Heart left ventricle (tissue), 16 donors: ENCODE results near the gene COMMD9. TPM values are rescaled to one million over a fixed set of nuclear protein-coding genes. Genes with fewer than 3 reads are reported as not detected.

Experiments
- ATAC-seq, 4 donors: fragments of 200-7000 bp; cut with Tn5 transposase; one replicate each; pipeline ENCODE4 v1.9.1; 2020 to 2022; ENCODE audit warnings: moderate library complexity in 4 of 4, mild to moderate bottlenecking in 3 of 4, moderate number of reproducible peaks in 1 of 4
- DNase-seq, 5 donors: peaks; one replicate each; pipeline ENCODE4 v3.0.0-alpha.2; 2020
- H3K27ac ChIP-seq, 12 donors: fragments of 200-600 bp; sonication (generic) in 4 of 12; one replicate each; pipeline versions ENCODE4 v1.5.0 to v1.8.0; 2016 to 2022; ENCODE audit warnings: mild to moderate bottlenecking in 2 of 12
- H3K27me3 ChIP-seq, 9 donors: fragments of 200-600 bp; sonication (generic) in 2 of 9; one replicate each; pipeline versions ENCODE4 v1.5.1 to v1.8.0; 2016 to 2022; ENCODE audit warnings: mild to moderate bottlenecking in 3 of 9
- H3K36me3 ChIP-seq, 9 donors: fragments of 200-600 bp; sonication (generic) in 2 of 9; one replicate each; pipeline versions ENCODE4 v1.5.0 to v1.8.0; 2018 to 2022; ENCODE audit warnings: mild to moderate bottlenecking in 2 of 9
- H3K4me1 ChIP-seq, 12 donors: fragments of 200-600 bp; sonication (generic) in 4 of 12; one replicate each; pipeline versions ENCODE4 v1.5.0 to v1.8.0; 2016 to 2022; ENCODE audit warnings: mild to moderate bottlenecking in 3 of 12
- H3K4me3 ChIP-seq, 12 donors: fragments of 200-600 bp; sonication (generic) in 4 of 12; one replicate each; pipeline versions ENCODE4 v1.5.0 to v1.8.0; 2017 to 2022; ENCODE audit warnings: mild to moderate bottlenecking in 9 of 12, moderate library complexity in 4 of 12
- H3K9me3 ChIP-seq, 12 donors: fragments of 200-600 bp; sonication (generic) in 4 of 12; one replicate each; pipeline versions ENCODE4 v1.5.0 to v1.8.0; 2016 to 2022; ENCODE audit warnings: mild to moderate bottlenecking in 1 of 12
- POLR2A ChIP-seq, 2 donors: fragments of 450-650 bp; IDR thresholded peaks; one replicate each; pipeline ENCODE4 v1.6.1; 2017; ENCODE audit warnings: antibody characterized with exemption in 2 of 2, mild to moderate bottlenecking in 2 of 2, moderate library complexity in 2 of 2
- WGBS, 4 donors: extraction: QIAGEN DNeasy Blood & Tissue Kit in 2 of 4; methylation state at CpG; one replicate each; pipeline versions ENCODE4 v1.1.5 to v1.1.7; 2013 to 2018; 5-methylcytosine and 5-hydroxymethylcytosine counted together
- intact Hi-C, 10 donors: fragments of 100-400 bp; cut with DNase I; formaldehyde crosslinking; loops; one replicate each; pipeline versions ENCODE4 v1.11.1 to v1.14.2; 2022
- polyA plus RNA-seq, 2 donors: library from polyadenylated mRNA; stranded (reverse); fragments of 200-250 nt; gene quantifications; one replicate each; pipeline ENCODE4 v1.2.3, GENCODE V29; 2013
- total RNA-seq, 9 donors: library from RNA; depleted of rRNA in 2 of 9; stranded (reverse); fragments of >200 nt in 2 of 9; fragmentation: NEBNext Ultra II Directional in 3 of 9; extraction: Animal tissue kit (Norgen Biotek cat#: 25700) in 3 of 9; gene quantifications; one replicate each; pipeline versions ENCODE4 v1.1.0 to v1.2.4, GENCODE V29; 2016 to 2023
- TF ChIP-seq, protein P1 (sequence below), 12 donors: fragments of 200-600 bp; sonication (generic) in 4 of 12; IDR thresholded peaks; one replicate each; pipeline versions ENCODE4 v1.5.0 to v1.8.0; 2018 to 2022; ENCODE audit warnings: antibody characterized with exemption in 12 of 12, mild to moderate bottlenecking in 5 of 12
- donor health status: ischemic (EF 13 %, LVEDD 7.1; RV severe dilation, severe dysfunction).
- donor health status: healthy with polysubstance abuse.
- donor health status: DM: no; HTN: yes; CAD: no.
- donor health status: DM: no; HTN: no; CAD: no.
- donor health status: ischemic (EF 25% LVEDD 6.9; RV normal size, moderate dysfunction).
- donor health status: ischemic (EF 25% LVEDD 5.7; RV mildly dilated, moderate dysfunction).
- donor health status: healthy.
- donor health status: DM: yes; HTN: yes; CAD: no.
- donor health status: ischemic (EF 35%, LVEDD 5.7; RV mildly dilated, moderate dysfunction).
- donor health status: nonischemic (EF 11% LVEDD 7.7; RV severe dilation, severe dysfunction).
- donor health status: DM: yes; HTN: yes; CAD: no.
- donor health status: PGD.
- donor health status: ischemic (EF 29% LVEDD 5.4; RV normal size, mild dysfunction).
- donor health status: nonischemic (EF 23%, LVEDD 6.1; RV moderate dilation, normal function).

Gene COMMD9
- total and polyA plus RNA-seq, 11 donors: 39.0 to 92.4 (median 51.6) TPM

GRCh38 chr11:36306888-36307287 lies 17.7 kb upstream of the COMMD9 start:
- 43 to 48% (median 44%) methylated on average over 3 of the region's 3 CpGs for WGBS, 4 donors
- ATAC-seq: no peak
- DNase-seq: no peak
- TF ChIP-seq, protein P1, sequence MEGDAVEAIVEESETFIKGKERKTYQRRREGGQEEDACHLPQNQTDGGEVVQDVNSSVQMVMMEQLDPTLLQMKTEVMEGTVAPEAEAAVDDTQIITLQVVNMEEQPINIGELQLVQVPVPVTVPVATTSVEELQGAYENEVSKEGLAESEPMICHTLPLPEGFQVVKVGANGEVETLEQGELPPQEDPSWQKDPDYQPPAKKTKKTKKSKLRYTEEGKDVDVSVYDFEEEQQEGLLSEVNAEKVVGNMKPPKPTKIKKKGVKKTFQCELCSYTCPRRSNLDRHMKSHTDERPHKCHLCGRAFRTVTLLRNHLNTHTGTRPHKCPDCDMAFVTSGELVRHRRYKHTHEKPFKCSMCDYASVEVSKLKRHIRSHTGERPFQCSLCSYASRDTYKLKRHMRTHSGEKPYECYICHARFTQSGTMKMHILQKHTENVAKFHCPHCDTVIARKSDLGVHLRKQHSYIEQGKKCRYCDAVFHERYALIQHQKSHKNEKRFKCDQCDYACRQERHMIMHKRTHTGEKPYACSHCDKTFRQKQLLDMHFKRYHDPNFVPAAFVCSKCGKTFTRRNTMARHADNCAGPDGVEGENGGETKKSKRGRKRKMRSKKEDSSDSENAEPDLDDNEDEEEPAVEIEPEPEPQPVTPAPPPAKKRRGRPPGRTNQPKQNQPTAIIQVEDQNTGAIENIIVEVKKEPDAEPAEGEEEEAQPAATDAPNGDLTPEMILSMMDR (IDR thresholded peaks at IDR 0.05): peak in 8 of 12 donors; percentile 10 to 46 (median 32)
- no peak for TF ChIP-seq POLR2A (IDR thresholded peaks at IDR 0.05)
- no peaks in the 10 kb centered on the region for H3K36me3 ChIP-seq
- H3K4me3 ChIP-seq: no peak overlapping the region
- no peak overlapping the region for H3K27ac ChIP-seq
- peaks cover 0 to 20% (median 0%) of the 10 kb centered on the region in 12 donors for H3K4me1 ChIP-seq
- intact Hi-C loops: loop anchor here in 5 of 10 donors (5.0 to 10.0 kb wide), 3 partner anchors 68 to 185 kb away; no protein-coding TSS in a partner anchor
- no peaks in the 10 kb centered on the region for H3K9me3 ChIP-seq
- no peaks in the 10 kb centered on the region for H3K27me3 ChIP-seq

- DNase-seq (no peak), ATAC-seq (no peak)
- Histone ChIP-seq H3K36me3 (no peaks in the 10 kb centered on the region), H3K27ac (no peak overlapping the region), H3K27me3 (no peaks in the 10 kb centered on the region), H3K4me3 (no peak overlapping the region), H3K9me3 (no peaks in the 10 kb centered on the region), H3K4me1 (peaks cover 0 to 20% (median 3%) of the 10 kb centered on the region in 12 donors)
- 23 to 39% (median 36%) methylated on average over 1 of the region's 1 CpG for WGBS, 4 donors
- no peak for TF ChIP-seq POLR2A (IDR thresholded peaks at IDR 0.05)
- TF ChIP-seq, protein P1 (IDR thresholded peaks at IDR 0.05): no peak
- intact Hi-C loops: loop anchor here in 5 of 10 donors (5.0 to 10.0 kb wide), 3 partner anchors 70 to 187 kb away; no protein-coding TSS in a partner anchor
Observed at GRCh38 chr11:36305047-36305446, 15.8 kb upstream of the COMMD9 start.

DNA sequence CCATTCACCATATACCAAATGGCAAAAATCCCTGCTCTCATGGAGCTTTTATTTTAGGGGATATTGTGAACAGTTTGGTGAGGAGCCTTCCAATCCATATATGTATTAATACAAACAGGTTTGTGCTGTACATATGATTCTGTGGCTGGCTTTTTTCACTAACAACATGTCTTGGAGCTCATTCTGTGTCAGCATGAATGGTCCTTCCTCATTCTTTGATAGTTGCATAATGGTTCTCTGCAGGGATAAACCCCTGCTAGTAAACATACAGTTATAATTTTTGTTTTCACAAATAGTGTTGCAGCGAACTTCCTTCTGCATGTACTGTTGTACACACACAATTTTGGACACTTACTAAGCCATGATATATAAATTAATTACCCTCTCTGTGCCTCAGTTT lies 15.1 kb upstream of the COMMD9 start:
- Histone ChIP-seq H3K27me3 (no peaks in the 10 kb centered on the region), H3K4me1 (peaks cover 0 to 20% (median 3%) of the 10 kb centered on the region in 12 donors), H3K9me3 (no peaks in the 10 kb centered on the region), H3K36me3 (no peaks in the 10 kb centered on the region), H3K27ac (no peak overlapping the region), H3K4me3 (no peak overlapping the region)
- DNase-seq: no peak
- intact Hi-C loops: loop anchor here in 3 of 10 donors (5.0 to 10.0 kb wide), 2 partner anchors 70 to 168 kb away; no protein-coding TSS in a partner anchor
- ATAC-seq: no peak
- WGBS, 4 donors: 61 to 86% (median 78%) methylated on average over 1 of the region's 1 CpG
- no peak for TF ChIP-seq POLR2A (IDR thresholded peaks at IDR 0.05)
- TF ChIP-seq, protein P1 (IDR thresholded peaks at IDR 0.05): no peak

GRCh38 chr11:36300650-36301049 lies 11.4 kb upstream of the COMMD9 start:
- TF ChIP-seq, protein P1 (IDR thresholded peaks at IDR 0.05): no peak
- TF ChIP-seq POLR2A (IDR thresholded peaks at IDR 0.05): no peak
- ATAC-seq: peak; percentile 91 to 97 (median 94)
- Histone ChIP-seq H3K36me3 (no peaks in the 10 kb centered on the region), H3K4me3 (no peak overlapping the region), H3K4me1 (peaks cover 0 to 14% (median 3%) of the 10 kb centered on the region in 12 donors), H3K9me3 (no peaks in the 10 kb centered on the region), H3K27ac (no peak overlapping the region), H3K27me3 (no peaks in the 10 kb centered on the region)
- 19 to 25% (median 24%) methylated on average over 3 of the region's 3 CpGs for WGBS, 4 donors
- DNase-seq: peak; percentile 58 to 80 (median 73)
- intact Hi-C loops: loop anchor here in 3 of 10 donors (5.0 to 10.0 kb wide), 2 partner anchors 74 to 172 kb away; no protein-coding TSS in a partner anchor
